Progenitor cell of endocrine pancreas (in vitro differentiated cells): Measurements from ENCODE around the gene ADRB1. TPM values are rescaled to one million over a fixed set of nuclear protein-coding genes. Genes with fewer than 3 reads are reported as not detected.

Experiments
- DNase-seq: peaks from one replicate; pipeline ENCODE4 v3.0.0; 2021; ENCODE audit warnings: low spot score; ENCODE audit not compliant: unreplicated experiment
- H3K27ac Mint-ChIP-seq: 2 replicates; pipeline ENCODE4 v1.8.0; 2021; ENCODE audit warnings: mild to moderate bottlenecking, moderate library complexity, mixed read lengths
- H3K27me3 Mint-ChIP-seq: 2 replicates; pipeline ENCODE4 v1.8.0; 2021; ENCODE audit warnings: mixed read lengths
- H3K36me3 Mint-ChIP-seq: 2 replicates; pipeline ENCODE4 v1.8.0; 2022; ENCODE audit warnings: mixed read lengths; ENCODE audit not compliant: insufficient read depth
- H3K4me1 Mint-ChIP-seq: 2 replicates; pipeline ENCODE4 v1.8.0; 2021; ENCODE audit warnings: low read depth, mixed read lengths
- H3K4me3 Mint-ChIP-seq: 2 replicates; pipeline ENCODE4 v1.8.0; 2021; ENCODE audit warnings: low read depth, mild to moderate bottlenecking, moderate library complexity, mixed read lengths
- H3K9me3 Mint-ChIP-seq: 2 replicates; pipeline ENCODE4 v1.8.0; 2021; ENCODE audit warnings: low read depth, mixed read lengths
- total RNA-seq: library from RNA; stranded (reverse); gene quantifications from 2 replicates; pipeline ENCODE4 v1.2.1, GENCODE V29; 2021
- TF ChIP-seq, protein P1 (sequence below): fragments of 200-600 bp; sonication (generic); IDR thresholded peaks from one replicate; pipeline ENCODE4 v1.5.0; 2021; ENCODE audit warnings: antibody characterized with exemption, mild to moderate bottlenecking; ENCODE audit not compliant: unreplicated experiment

The ADRB1 gene
- total RNA-seq, 1 donor from 2014 or later, result not detected

DNA sequence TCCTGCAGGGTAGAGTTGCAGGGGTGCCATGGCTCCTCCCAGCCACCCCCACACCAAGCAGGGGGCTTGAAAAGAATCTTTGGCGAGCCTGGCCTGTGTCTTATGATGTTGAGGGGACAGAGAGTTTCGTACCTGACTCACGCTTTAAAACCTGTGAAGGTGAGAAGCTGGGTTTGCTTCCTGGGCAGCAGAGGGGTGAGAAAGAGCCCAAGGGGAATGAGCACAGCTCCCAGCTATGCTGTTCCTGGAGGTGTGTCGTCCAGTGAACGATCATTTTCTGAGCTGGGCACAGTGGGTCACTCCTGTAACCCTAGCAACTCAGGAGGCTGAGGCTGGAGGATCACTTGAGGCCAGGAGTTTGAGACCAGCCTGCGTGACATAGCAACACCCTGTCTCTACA is 13.5 kb upstream of the ADRB1 start:
- Mint-ChIP-seq H3K4me3 (no peak overlapping the region), H3K27ac (no peak overlapping the region), H3K4me1 (peaks cover 18% of the 10 kb centered on the region), H3K36me3 (no peaks in the 10 kb centered on the region), H3K9me3 (no peaks in the 10 kb centered on the region), H3K27me3 (peaks cover 34% of the 10 kb centered on the region)
- TF ChIP-seq, protein P1, sequence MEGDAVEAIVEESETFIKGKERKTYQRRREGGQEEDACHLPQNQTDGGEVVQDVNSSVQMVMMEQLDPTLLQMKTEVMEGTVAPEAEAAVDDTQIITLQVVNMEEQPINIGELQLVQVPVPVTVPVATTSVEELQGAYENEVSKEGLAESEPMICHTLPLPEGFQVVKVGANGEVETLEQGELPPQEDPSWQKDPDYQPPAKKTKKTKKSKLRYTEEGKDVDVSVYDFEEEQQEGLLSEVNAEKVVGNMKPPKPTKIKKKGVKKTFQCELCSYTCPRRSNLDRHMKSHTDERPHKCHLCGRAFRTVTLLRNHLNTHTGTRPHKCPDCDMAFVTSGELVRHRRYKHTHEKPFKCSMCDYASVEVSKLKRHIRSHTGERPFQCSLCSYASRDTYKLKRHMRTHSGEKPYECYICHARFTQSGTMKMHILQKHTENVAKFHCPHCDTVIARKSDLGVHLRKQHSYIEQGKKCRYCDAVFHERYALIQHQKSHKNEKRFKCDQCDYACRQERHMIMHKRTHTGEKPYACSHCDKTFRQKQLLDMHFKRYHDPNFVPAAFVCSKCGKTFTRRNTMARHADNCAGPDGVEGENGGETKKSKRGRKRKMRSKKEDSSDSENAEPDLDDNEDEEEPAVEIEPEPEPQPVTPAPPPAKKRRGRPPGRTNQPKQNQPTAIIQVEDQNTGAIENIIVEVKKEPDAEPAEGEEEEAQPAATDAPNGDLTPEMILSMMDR, result no peak
- no peak for DNase-seq

GRCh38 chr10:114031073-114031972 is 12.3 kb upstream of the ADRB1 start:
- Mint-ChIP-seq H3K9me3 (no peaks in the 10 kb centered on the region), H3K36me3 (no peaks in the 10 kb centered on the region), H3K27ac (no peak overlapping the region), H3K4me1 (peaks cover 18% of the 10 kb centered on the region), H3K4me3 (no peak overlapping the region), H3K27me3 (peaks cover 33% of the 10 kb centered on the region)
- DNase-seq, result no peak
- TF ChIP-seq, protein P1, result no peak

- Mint-ChIP-seq H3K9me3 (no peaks in the 10 kb centered on the region), H3K27ac (peak overlapping the region; percentile 33), H3K36me3 (no peaks in the 10 kb centered on the region), H3K4me1 (peaks cover 13% of the 10 kb centered on the region), H3K27me3 (peaks cover 31% of the 10 kb centered on the region), H3K4me3 (no peak overlapping the region)
- no peak for DNase-seq
- TF ChIP-seq, protein P1, result no peak
These were observed 10.1 kb upstream of the ADRB1 start for GRCh38 chr10:114033566-114033965.

- Mint-ChIP-seq H3K4me3 (no peak overlapping the region), H3K27ac (no peak overlapping the region), H3K9me3 (no peaks in the 10 kb centered on the region), H3K27me3 (peaks cover 33% of the 10 kb centered on the region), H3K36me3 (no peaks in the 10 kb centered on the region), H3K4me1 (peaks cover 13% of the 10 kb centered on the region)
- DNase-seq, result no peak
- TF ChIP-seq, protein P1, result no peak
These were observed 8.6 kb upstream of the ADRB1 start for GRCh38 chr10:114034923-114035645.

DNA sequence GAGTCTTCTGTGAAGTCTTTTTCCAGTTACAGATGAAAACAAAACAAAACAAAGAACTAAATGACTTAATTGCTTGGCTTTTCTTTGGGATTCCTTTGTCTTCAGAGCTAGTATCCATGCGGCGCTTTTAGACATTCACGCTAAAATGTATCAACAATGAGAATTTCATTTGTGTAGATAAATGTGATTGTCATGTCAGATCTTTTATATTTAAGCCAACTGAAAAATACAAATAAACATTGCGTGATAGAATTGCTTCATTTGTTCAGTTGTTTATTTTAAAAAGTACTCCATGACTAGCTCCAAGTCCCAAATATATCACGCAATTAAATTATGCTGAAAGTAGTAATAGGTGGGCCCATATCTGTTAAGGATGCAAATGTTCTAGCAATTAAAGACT is 7.9 kb upstream of the ADRB1 start:
- Mint-ChIP-seq H3K9me3 (no peaks in the 10 kb centered on the region), H3K27ac (no peak overlapping the region), H3K27me3 (peaks cover 40% of the 10 kb centered on the region), H3K4me1 (peaks cover 13% of the 10 kb centered on the region), H3K4me3 (no peak overlapping the region), H3K36me3 (no peaks in the 10 kb centered on the region)
- no peak for DNase-seq
- TF ChIP-seq, protein P1, result no peak
